K562 (cell line): ENCODE measurements around the gene HMCES. TPM values are rescaled to one million over a fixed set of nuclear protein-coding genes. Genes with fewer than 3 reads are reported as not detected.

Experiments used
- BMI1 ChIP-seq: fragments of 150-350 bp; IDR thresholded peaks from 2 replicates; pipeline ENCODE4 v1.6.1; 2014; ENCODE audit warnings: low read length
- EP300 ChIP-seq: IDR thresholded peaks from 2 replicates; pipeline ENCODE4 v1.6.1; 2012; ENCODE audit warnings: low read length, improper control_type of control experiment
- ETV1 ChIP-seq: fragments of 450-650 bp; conservative IDR thresholded peaks from 2 replicates; pipeline ENCODE4 v1.6.1; 2016; ENCODE audit warnings: missing genetic modification characterization, control low read depth, low read depth, missing compliant biosample characterization
- FOXM1 ChIP-seq, 2 experiments: fragments of 450-650 bp in 1 of 2; sonication (generic) in 1 of 2; formaldehyde crosslinking in 1 of 2; IDR thresholded peaks; 2 replicates each; pipeline versions ENCODE4 v1.6.1 to v1.9.0; 2017 to 2022; ENCODE audit warnings: low read depth in 2 of 2, mild to moderate bottlenecking in 2 of 2, missing genetic modification reagents in 1 of 2, moderate library complexity in 1 of 2
- HLTF ChIP-seq: fragments of 450-650 bp; IDR thresholded peaks from 2 replicates; pipeline ENCODE4 v1.6.1; 2016
- KDM1A ChIP-seq, 2 experiments: fragments of 450-650 bp; IDR thresholded peaks; 2 replicates each; pipeline ENCODE4 v1.6.1; 2016; ENCODE audit warnings: mild to moderate bottlenecking in 2 of 2
- MAZ ChIP-seq, 2 experiments: fragments of 450-650 bp in 1 of 2; sonication (generic) in 1 of 2; formaldehyde crosslinking; IDR thresholded peaks in 1 of 2; conservative IDR thresholded peaks in 1 of 2; 2 replicates each; pipeline versions ENCODE4 v1.4.0 to v1.5.0; 2020; ENCODE audit warnings: mild to moderate bottlenecking in 1 of 2, missing genetic modification reagents in 1 of 2
- MCM3 ChIP-seq: fragments of 450-650 bp; IDR thresholded peaks from 2 replicates; pipeline ENCODE4 v1.6.1; 2016
- MTA3 ChIP-seq: fragments of 450-650 bp; formaldehyde crosslinking; IDR thresholded peaks from 2 replicates; pipeline ENCODE4 v1.6.1; 2017; ENCODE audit warnings: mild to moderate bottlenecking, borderline replicate concordance
- NEUROD1 ChIP-seq: fragments of 150-350 bp; IDR thresholded peaks from 2 replicates; pipeline ENCODE4 v1.6.1; 2014; ENCODE audit warnings: borderline replicate concordance, low read length, low read depth; ENCODE audit not compliant: partially characterized antibody
- PHF21A ChIP-seq: fragments of 450-650 bp; IDR thresholded peaks from 2 replicates; pipeline ENCODE4 v1.6.1; 2017; ENCODE audit warnings: low read depth, borderline replicate concordance
- POLR2AphosphoS5 ChIP-seq: IDR thresholded peaks from 2 replicates; pipeline ENCODE4 v1.6.1; 2011; ENCODE audit warnings: mild to moderate bottlenecking, low read depth, low read length, moderate library complexity; ENCODE audit not compliant: control insufficient read depth, insufficient read depth
- RB1 ChIP-seq: fragments of 450-650 bp; IDR thresholded peaks from 2 replicates; pipeline ENCODE4 v1.6.1; 2017; ENCODE audit warnings: low read depth, mild to moderate bottlenecking
- SMAD4 ChIP-seq: fragments of 250-450 bp; sonication (Bioruptor Pico); conservative IDR thresholded peaks from 2 replicates; pipeline ENCODE4 v1.8.0; 2021; ENCODE audit warnings: inconsistent platforms, mild to moderate bottlenecking, moderate library complexity
- TFAM ChIP-seq: fragments of 250-450 bp; sonication (Bioruptor Pico); conservative IDR thresholded peaks from 2 replicates; pipeline ENCODE4 v1.5.0; 2021; ENCODE audit warnings: mild to moderate bottlenecking, moderate library complexity
- YY1 ChIP-seq, 3 experiments: IDR thresholded peaks; 2 replicates each; pipeline ENCODE4 v1.6.1; 2011; ENCODE audit warnings: low read length in 2 of 3, mild to moderate bottlenecking in 2 of 3, moderate library complexity in 2 of 3, borderline replicate concordance in 1 of 3, control low read depth in 1 of 3, low read depth in 1 of 3; ENCODE audit not compliant: insufficient read depth in 3 of 3, insufficient replicate concordance in 2 of 3, control insufficient read depth in 1 of 3, insufficient read length in 1 of 3; ENCODE audit errors: extremely low read depth in 1 of 3
- ZNF511 ChIP-seq: sonication (generic); formaldehyde crosslinking; IDR thresholded peaks from 2 replicates; pipeline ENCODE4 v1.8.0; 2022; ENCODE audit warnings: mild to moderate bottlenecking, missing genetic modification reagents
- polyA plus RNA-seq, 8 experiments: library from polyadenylated mRNA; depleted of rRNA in 4 of 8; stranded (reverse) in 5 of 8; unstranded in 3 of 8; fragments of >200 nt; fragmentation: Nextera tagmentation in 2 of 8; fragmentation: Illumina TruSeq in 1 of 8; extraction: Ambion mirVana in 2 of 8; extraction: Trizol in 1 of 8; gene quantifications; 2 replicates each; pipeline versions ENCODE4 v1.2.1 to v1.2.3, GENCODE V29; 2011 to 2014; ENCODE audit warnings: inconsistent platforms in 1 of 8, missing spikeins in 1 of 8
- total RNA-seq, 7 experiments: library from RNA; depleted of rRNA in 6 of 7; stranded (reverse); fragments of >200 nt in 6 of 7; fragmentation: Illumina TruSeq in 2 of 7; extraction: Trizol in 2 of 7; gene quantifications; 2 replicates each; pipeline versions ENCODE4 v1.2.1 to v1.2.3, GENCODE V29; 2011 to 2021; ENCODE audit warnings: low replicate concordance in 1 of 7
- TF ChIP-seq, protein P1 (sequence below), 2 experiments: fragments of 450-650 bp in 1 of 2; IDR thresholded peaks; 2 replicates each; pipeline ENCODE4 v1.6.1; 2011 to 2017; ENCODE audit warnings: low read depth in 2 of 2, antibody characterized with exemption in 1 of 2, borderline replicate concordance in 1 of 2, low read length in 1 of 2, mild to moderate bottlenecking in 1 of 2, mixed read lengths in 1 of 2; ENCODE audit not compliant: control insufficient read depth in 1 of 2
- TF ChIP-seq, protein P2 (sequence below): fragments of 200-800 bp; sonication (Bioruptor generic); IDR thresholded peaks from 2 replicates; pipeline ENCODE4 v1.6.1; 2017; ENCODE audit warnings: missing genetic modification characterization, missing compliant biosample characterization
- TF ChIP-seq, protein P3 (sequence below): fragments of 250-450 bp; sonication (Bioruptor Pico); IDR thresholded peaks from 2 replicates; pipeline ENCODE4 v1.8.0; 2021; ENCODE audit warnings: borderline replicate concordance, mild to moderate bottlenecking, moderate library complexity; ENCODE audit not compliant: poor library complexity, severe bottlenecking

The HMCES gene
- total and polyA plus RNA-seq, 9 of the 15 experiments (the other 6 are each of a cell fraction or from before 2014, with no cell fraction given) = 18.8 to 45.3 (median 24.8) TPM

DNA sequence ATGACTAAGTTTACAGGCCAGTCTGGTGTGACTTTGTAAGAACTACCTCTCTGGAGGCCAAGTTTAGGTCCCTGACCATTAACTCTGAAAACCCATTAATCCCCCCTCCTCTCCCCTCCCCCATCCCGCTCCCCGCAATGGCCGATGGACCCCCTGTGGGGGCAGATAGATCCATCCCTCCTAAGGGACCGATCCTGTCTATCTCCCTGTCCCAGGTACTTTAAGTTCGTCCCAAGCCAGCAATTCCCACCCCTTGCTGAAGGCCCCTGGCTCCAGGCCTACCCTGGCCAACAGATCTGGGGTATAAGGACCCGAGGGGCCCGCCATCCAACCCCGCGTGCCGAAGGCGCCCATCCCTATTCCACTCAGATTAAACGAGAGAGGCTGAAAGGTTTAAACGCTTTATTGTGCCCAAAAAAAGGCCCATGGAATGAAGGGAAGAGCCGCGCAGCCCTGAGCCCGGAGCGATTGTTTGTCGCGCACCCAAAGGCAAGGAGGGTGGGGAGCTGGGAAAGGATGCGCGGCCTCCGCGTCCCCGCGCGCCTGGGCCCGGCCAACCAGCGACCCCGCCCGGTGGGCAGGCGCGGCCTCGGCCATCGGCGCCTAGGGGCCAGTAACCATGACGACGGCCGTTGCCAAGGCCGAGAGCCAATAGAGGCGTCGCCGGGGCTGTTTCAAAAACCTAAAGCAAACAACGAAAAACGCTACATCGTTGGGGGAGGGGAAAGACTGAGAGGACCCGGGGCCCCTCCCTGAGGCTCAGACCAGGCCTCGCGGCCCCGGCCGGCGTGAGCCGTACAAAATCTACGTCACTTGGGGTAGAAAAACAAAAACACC, 35.9 kb downstream of the HMCES start (continued):
- TF ChIP-seq, protein P1, sequence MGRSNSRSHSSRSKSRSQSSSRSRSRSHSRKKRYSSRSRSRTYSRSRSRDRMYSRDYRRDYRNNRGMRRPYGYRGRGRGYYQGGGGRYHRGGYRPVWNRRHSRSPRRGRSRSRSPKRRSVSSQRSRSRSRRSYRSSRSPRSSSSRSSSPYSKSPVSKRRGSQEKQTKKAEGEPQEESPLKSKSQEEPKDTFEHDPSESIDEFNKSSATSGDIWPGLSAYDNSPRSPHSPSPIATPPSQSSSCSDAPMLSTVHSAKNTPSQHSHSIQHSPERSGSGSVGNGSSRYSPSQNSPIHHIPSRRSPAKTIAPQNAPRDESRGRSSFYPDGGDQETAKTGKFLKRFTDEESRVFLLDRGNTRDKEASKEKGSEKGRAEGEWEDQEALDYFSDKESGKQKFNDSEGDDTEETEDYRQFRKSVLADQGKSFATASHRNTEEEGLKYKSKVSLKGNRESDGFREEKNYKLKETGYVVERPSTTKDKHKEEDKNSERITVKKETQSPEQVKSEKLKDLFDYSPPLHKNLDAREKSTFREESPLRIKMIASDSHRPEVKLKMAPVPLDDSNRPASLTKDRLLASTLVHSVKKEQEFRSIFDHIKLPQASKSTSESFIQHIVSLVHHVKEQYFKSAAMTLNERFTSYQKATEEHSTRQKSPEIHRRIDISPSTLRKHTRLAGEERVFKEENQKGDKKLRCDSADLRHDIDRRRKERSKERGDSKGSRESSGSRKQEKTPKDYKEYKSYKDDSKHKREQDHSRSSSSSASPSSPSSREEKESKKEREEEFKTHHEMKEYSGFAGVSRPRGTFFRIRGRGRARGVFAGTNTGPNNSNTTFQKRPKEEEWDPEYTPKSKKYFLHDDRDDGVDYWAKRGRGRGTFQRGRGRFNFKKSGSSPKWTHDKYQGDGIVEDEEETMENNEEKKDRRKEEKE (IDR thresholded peaks at IDR 0.05; ENCODE audit: borderline replicate concordance in 1 of 2, control insufficient read depth in 1 of 2, low read depth in 2 of 2, low read length in 1 of 2) = peak in 1 of 2 experiments; percentile 21; a peak in 1 of 4 replicates
- TF ChIP-seq ZNF511 (CRISPR knock-in tag) (no peak), MCM3 (no peak), TFAM (CRISPR knock-in tag) (no peak), POLR2AphosphoS5 (peak; percentile 45), BMI1 (peak; percentile 88), RB1 (no peak; the same call in 1 of the 2 replicates), FOXM1 (IDR thresholded peaks at IDR 0.05; ENCODE audit: low read depth) (peak; percentile 26; the same call in 1 of the 2 replicates), FOXM1 (CRISPR knock-in tag; IDR thresholded peaks at IDR 0.05; ENCODE audit: low read depth) (no peak), MAZ (CRISPR knock-in tag; conservative IDR thresholded peaks at IDR 0.05 in 1 of 2, IDR thresholded peaks at IDR 0.05 in 1 of 2) (0 out of 4 replicates have a peak, but pooled peaks of 1 of the 2 experiments have one; percentile 30), KDM1A (IDR thresholded peaks at IDR 0.05) (no peak), YY1 (IDR thresholded peaks at IDR 0.05; ENCODE audit: borderline replicate concordance in 1 of 3, control insufficient read depth in 1 of 3, extremely low read depth in 1 of 3, insufficient read depth in 3 of 3, insufficient read length in 1 of 3, insufficient replicate concordance in 2 of 3, low read depth in 1 of 3, low read length in 2 of 3) (peak in 2 of 3 experiments; percentile 30 to 57), ETV1 (tag) (no peak), MTA3 (peak; percentile 74; the same call in 1 of the 2 replicates), EP300 (no peak), SMAD4 (CRISPR knock-in tag) (no peak), PHF21A (no peak), HLTF (no peak), NEUROD1 (peak; percentile 70)
- TF ChIP-seq, protein P2, sequence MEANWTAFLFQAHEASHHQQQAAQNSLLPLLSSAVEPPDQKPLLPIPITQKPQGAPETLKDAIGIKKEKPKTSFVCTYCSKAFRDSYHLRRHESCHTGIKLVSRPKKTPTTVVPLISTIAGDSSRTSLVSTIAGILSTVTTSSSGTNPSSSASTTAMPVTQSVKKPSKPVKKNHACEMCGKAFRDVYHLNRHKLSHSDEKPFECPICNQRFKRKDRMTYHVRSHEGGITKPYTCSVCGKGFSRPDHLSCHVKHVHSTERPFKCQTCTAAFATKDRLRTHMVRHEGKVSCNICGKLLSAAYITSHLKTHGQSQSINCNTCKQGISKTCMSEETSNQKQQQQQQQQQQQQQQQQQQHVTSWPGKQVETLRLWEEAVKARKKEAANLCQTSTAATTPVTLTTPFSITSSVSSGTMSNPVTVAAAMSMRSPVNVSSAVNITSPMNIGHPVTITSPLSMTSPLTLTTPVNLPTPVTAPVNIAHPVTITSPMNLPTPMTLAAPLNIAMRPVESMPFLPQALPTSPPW (CRISPR knock-in tag) = peak; percentile 42; the same call in 1 of the 2 replicates
- TF ChIP-seq, protein P3, sequence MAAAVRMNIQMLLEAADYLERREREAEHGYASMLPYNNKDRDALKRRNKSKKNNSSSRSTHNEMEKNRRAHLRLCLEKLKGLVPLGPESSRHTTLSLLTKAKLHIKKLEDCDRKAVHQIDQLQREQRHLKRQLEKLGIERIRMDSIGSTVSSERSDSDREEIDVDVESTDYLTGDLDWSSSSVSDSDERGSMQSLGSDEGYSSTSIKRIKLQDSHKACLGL (CRISPR knock-in tag) = no peak
